ENCODE results near the gene VTI1A. TPM values are rescaled to one million over a fixed set of nuclear protein-coding genes. Genes with fewer than 3 reads are reported as not detected.

VTI1A gene
- total and polyA plus RNA-seq, 2 of the 13 experiments (the other 11 are each of a cell fraction or from before 2014, with no cell fraction given): 11.7 to 32.7 TPM

DNA sequence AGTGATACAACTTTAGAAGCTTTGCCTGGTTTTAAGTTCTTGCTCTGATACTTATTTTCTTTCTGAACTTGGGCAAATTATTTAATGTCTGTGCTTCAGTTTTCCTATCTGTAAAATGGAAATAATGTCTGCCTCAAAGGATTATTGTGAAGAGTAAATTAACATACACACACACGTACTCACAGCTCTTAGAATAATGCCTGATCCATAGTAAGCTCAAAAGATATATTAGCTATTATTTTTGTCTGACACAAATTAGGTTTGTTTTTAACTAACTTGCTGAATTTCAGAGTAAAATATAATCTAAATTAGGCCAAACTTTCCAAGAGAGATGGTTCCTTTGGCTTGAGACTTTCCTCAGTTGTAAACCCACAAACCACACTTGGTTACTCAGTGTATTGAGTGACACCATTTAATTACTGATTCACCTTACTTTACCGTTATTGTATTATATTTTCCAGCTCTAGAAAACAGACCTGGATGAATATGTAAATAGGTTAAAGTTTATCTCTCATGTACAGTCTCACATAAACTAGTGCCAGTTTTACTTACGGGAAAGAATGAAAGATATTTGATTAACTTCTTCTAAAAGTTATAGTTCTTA, 50.4 kb downstream of the VTI1A start (continued):
- no peak for TF ChIP-seq SP4 (CRISPR knock-in tag; IDR thresholded peaks at IDR 0.05)

DNA sequence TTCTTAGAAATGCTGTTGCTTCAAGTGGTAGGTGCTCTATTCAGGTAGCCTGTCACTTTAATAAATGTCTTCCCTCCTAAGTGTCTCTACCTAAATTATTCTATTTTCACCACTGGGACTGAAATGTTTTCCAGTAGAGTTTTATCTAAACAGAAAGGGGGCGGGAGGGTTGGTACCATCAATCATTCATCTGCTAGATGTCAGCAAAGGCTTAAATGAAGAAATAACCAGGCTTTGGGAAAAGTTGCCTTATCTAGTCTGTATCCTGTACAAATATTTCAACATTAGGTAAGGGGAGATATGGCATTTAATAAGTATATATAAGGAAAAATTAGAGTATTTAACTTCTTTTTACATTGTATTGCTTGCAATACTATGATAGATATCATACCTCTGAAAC, 51.8 kb downstream of the VTI1A start:
- ChIA-PET CTCF (ENCODE audit: low intra/inter-chr PET ratio, low total read pairs) (no interaction called here), POLR2A (no interaction called here)
- DNase-seq (ENCODE audit: low spot score): no peak
- no peak for ATAC-seq
- H3K4me1 ChIP-seq (ENCODE audit: insufficient read depth, low read length): no peaks in the 10 kb centered on the region
- no peaks in the 10 kb centered on the region for H3K79me2 ChIP-seq (ENCODE audit: insufficient read depth, low read length)
- no peaks in the 10 kb centered on the region for H3K27me3 ChIP-seq (ENCODE audit: control insufficient read depth in 1 of 2, insufficient read depth in 2 of 2, low read length in 2 of 2)
- no peak overlapping the region for H3K27ac ChIP-seq (ENCODE audit: extremely low read length, insufficient read depth, low read length)
- intact Hi-C loops (cut with micrococcal nuclease; ENCODE audit: unreplicated experiment): no loop called here
- in situ Hi-C loops (cut with HindIII; ENCODE audit: extremely low pct_ligation_motif_present, low pct_unique_long_range_greater_than_20kb): no loop called here
- H2AFZ ChIP-seq (ENCODE audit: low read length): no peak overlapping the region
- H3K36me3 ChIP-seq (replicated peaks in 1 of 2; ENCODE audit: control insufficient read depth in 1 of 2, insufficient read depth in 2 of 2, low read length in 2 of 2): no peaks in the 10 kb centered on the region; a peak in 1 of 5 replicates
- FAIRE-seq: no peak
- no peak overlapping the region for H3K9ac ChIP-seq (ENCODE audit: insufficient read depth, low read depth, low read length)
- BruUV-seq (replicated peaks): no TSS peak
- TF ChIP-seq MAZ (IDR thresholded peaks at IDR 0.05; ENCODE audit: borderline replicate concordance, low read depth, low read length) (no peak), MAZ (CRISPR knock-in tag; IDR thresholded peaks at IDR 0.05; ENCODE audit: low read depth) (no peak), ZNF557 (CRISPR knock-in tag; IDR thresholded peaks at IDR 0.05) (no peak), SRSF1 (optimal IDR thresholded peaks at IDR 0.05; ENCODE audit: low read depth, low read length) (no peak), HOXA3 (CRISPR knock-in tag; IDR thresholded peaks at IDR 0.05) (no peak), PRMT3 (CRISPR knock-in tag; IDR thresholded peaks at IDR 0.05; ENCODE audit: borderline replicate concordance, low read depth) (no peak), ZFP36L1 (CRISPR knock-in tag; IDR thresholded peaks at IDR 0.05) (no peak), ZNF577 (CRISPR knock-in tag; IDR thresholded peaks at IDR 0.05; ENCODE audit: borderline replicate concordance, low read depth) (no peak), HDAC6 (IDR thresholded peaks at IDR 0.05; ENCODE audit: low read depth, low read length) (no peak), TP53 (CRISPR knock-in tag; conservative IDR thresholded peaks at IDR 0.05) (no peak), ZBTB1 (CRISPR knock-in tag; IDR thresholded peaks at IDR 0.05; ENCODE audit: borderline replicate concordance) (no peak), HDAC1 (CRISPR knock-in tag; IDR thresholded peaks at IDR 0.05) (no peak), POLR2G (IDR thresholded peaks at IDR 0.05; ENCODE audit: low read depth, low read length) (no peak)
- TF ChIP-seq, protein P1, sequence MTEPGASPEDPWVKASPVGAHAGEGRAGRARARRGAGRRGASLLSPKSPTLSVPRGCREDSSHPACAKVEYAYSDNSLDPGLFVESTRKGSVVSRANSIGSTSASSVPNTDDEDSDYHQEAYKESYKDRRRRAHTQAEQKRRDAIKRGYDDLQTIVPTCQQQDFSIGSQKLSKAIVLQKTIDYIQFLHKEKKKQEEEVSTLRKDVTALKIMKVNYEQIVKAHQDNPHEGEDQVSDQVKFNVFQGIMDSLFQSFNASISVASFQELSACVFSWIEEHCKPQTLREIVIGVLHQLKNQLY (CRISPR knock-in tag; IDR thresholded peaks at IDR 0.05): no peak
- TF ChIP-seq, protein P2, sequence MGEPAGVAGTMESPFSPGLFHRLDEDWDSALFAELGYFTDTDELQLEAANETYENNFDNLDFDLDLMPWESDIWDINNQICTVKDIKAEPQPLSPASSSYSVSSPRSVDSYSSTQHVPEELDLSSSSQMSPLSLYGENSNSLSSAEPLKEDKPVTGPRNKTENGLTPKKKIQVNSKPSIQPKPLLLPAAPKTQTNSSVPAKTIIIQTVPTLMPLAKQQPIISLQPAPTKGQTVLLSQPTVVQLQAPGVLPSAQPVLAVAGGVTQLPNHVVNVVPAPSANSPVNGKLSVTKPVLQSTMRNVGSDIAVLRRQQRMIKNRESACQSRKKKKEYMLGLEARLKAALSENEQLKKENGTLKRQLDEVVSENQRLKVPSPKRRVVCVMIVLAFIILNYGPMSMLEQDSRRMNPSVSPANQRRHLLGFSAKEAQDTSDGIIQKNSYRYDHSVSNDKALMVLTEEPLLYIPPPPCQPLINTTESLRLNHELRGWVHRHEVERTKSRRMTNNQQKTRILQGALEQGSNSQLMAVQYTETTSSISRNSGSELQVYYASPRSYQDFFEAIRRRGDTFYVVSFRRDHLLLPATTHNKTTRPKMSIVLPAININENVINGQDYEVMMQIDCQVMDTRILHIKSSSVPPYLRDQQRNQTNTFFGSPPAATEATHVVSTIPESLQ (CRISPR knock-in tag; conservative IDR thresholded peaks at IDR 0.05): no peak
- no peaks in the 10 kb centered on the region for H4K20me1 ChIP-seq (ENCODE audit: insufficient read depth, low read length)
- no peaks in the 10 kb centered on the region for H3K9me3 ChIP-seq (ENCODE audit: low read length)
- H3K4me2 ChIP-seq (ENCODE audit: low read depth, low read length): no peak overlapping the region
- WGBS (ENCODE audit: low lambda C conversion rate): 100% methylated on average over 1 of the region's 1 CpG
- H3K4me3 ChIP-seq (replicated peaks in 1 of 3; ENCODE audit: insufficient read depth in 1 of 3, low read depth in 2 of 3, low read length in 3 of 3): no peak overlapping the region

All from HepG2 (cell line).